Psoas muscle (tissue), 8 donors: Measurements from ENCODE around the gene CA10. TPM values are rescaled to one million over a fixed set of nuclear protein-coding genes. Genes with fewer than 3 reads are reported as not detected.

Source experiments
- ATAC-seq, 4 donors: fragments of 200-7000 bp; cut with Tn5 transposase; one replicate each; pipeline ENCODE4 v1.9.1; 2020; ENCODE audit warnings: moderate library complexity in 3 of 4, mild to moderate bottlenecking in 2 of 4
- DNase-seq, 2 donors: peaks; one replicate each; pipeline ENCODE4 v3.0.0-alpha.2; 2020
- H3K27ac ChIP-seq: fragments of 200-600 bp; one replicate; pipeline ENCODE4 v1.8.0; 2022
- H3K27me3 ChIP-seq, 3 donors: fragments of 200-600 bp in 1 of 3; one replicate each; pipeline versions ENCODE4 v1.6.1 to v1.8.0; 2013 to 2022; ENCODE audit warnings: low read length in 2 of 3, mild to moderate bottlenecking in 2 of 3, moderate library complexity in 1 of 3; ENCODE audit not compliant: insufficient read depth in 3 of 3
- H3K36me3 ChIP-seq, 2 donors: fragments of 200-600 bp in 1 of 2; one replicate each; pipeline versions ENCODE4 v1.6.1 to v1.8.0; 2013 to 2022; ENCODE audit warnings: low read depth in 1 of 2, mild to moderate bottlenecking in 1 of 2, moderate library complexity in 1 of 2; ENCODE audit not compliant: insufficient read depth in 1 of 2
- H3K4me1 ChIP-seq: fragments of 200-600 bp; one replicate; pipeline ENCODE4 v1.8.0; 2022
- H3K4me3 ChIP-seq: fragments of 200-600 bp; one replicate; pipeline ENCODE4 v1.8.0; 2022; ENCODE audit warnings: mild to moderate bottlenecking
- H3K9me3 ChIP-seq: fragments of 200-600 bp; one replicate; pipeline ENCODE4 v1.8.0; 2022
- CTCF ChIP-seq: fragments of 200-600 bp; IDR thresholded peaks from one replicate; pipeline ENCODE4 v1.8.0; 2022; ENCODE audit warnings: antibody characterized with exemption
- WGBS, 3 donors: extraction: QIAGEN DNeasy Blood & Tissue Kit; methylation state at CpG; one replicate each; pipeline versions ENCODE4 v1.1.6 to v1.1.7; 2013; 5-methylcytosine and 5-hydroxymethylcytosine counted together
- intact Hi-C, 2 donors: fragments of 100-400 bp; cut with DNase I; formaldehyde crosslinking; loops; one replicate each; pipeline versions ENCODE4 v1.11.0 to v1.14.2; 2022
- polyA plus RNA-seq, 3 donors: library from polyadenylated mRNA; stranded (reverse); fragments of 200-250 nt; gene quantifications; one replicate each; pipeline ENCODE4 v1.2.3, GENCODE V29; 2013
- total RNA-seq, 4 donors: library from RNA; stranded (reverse); fragmentation: NEBNext Ultra II Directional in 2 of 4; extraction: Animal tissue kit (Norgen Biotek cat#: 25700) in 2 of 4; gene quantifications; one replicate each; pipeline versions ENCODE4 v1.2.1 to v1.2.4, GENCODE V29; 2021 to 2023
- donor health status: healthy with polysubstance abuse.
- donor health status: DM: no; HTN: no; CAD: no; lungs with moderate emphysema.
- donor health status: Bipolar disorder and iron deficiency.
- donor health status: healthy.
- donor health status: DM: yes; HTN: yes; CAD: no.
- donor health status: DM: no; HTN: no; CAD: no.
- donor health status: DM: no; HTN: no; CAD: no.
- donor health status: DM: yes; HTN: yes; CAD: no.

Gene CA10
- total and polyA plus RNA-seq, 7 donors = 0.03 to 0.04 TPM; not detected in 5

DNA sequence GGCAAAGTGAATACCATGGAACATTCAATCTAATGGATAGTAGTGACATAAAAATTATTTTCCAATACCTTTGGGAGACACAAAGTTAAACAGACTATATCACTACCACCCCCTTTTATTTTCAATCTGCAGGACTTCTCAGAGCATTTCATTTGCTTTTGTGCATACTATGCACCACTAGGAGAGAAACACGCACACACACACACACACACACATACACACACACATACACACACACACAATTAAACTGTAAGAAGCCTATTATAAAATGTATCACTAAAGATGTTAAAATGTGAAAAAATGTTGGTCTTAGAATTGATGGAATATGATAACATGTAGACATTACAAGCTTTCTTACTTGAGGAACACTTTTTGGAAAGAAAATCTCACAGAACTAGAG lies 331.4 kb downstream of the CA10 start:
- no peak overlapping the region for H3K27ac ChIP-seq
- no peak overlapping the region for H3K4me3 ChIP-seq
- H3K36me3 ChIP-seq = no peaks in the 10 kb centered on the region
- no peak for DNase-seq
- no peaks in the 10 kb centered on the region for H3K9me3 ChIP-seq
- H3K4me1 ChIP-seq = no peaks in the 10 kb centered on the region
- WGBS, 3 donors = 96 to 97% (median 96%) methylated on average over 1 of the region's 1 CpG
- no peak for TF ChIP-seq CTCF
- H3K27me3 ChIP-seq = no peaks in the 10 kb centered on the region
- ATAC-seq = no peak
- intact Hi-C loops = no loop called here

DNA sequence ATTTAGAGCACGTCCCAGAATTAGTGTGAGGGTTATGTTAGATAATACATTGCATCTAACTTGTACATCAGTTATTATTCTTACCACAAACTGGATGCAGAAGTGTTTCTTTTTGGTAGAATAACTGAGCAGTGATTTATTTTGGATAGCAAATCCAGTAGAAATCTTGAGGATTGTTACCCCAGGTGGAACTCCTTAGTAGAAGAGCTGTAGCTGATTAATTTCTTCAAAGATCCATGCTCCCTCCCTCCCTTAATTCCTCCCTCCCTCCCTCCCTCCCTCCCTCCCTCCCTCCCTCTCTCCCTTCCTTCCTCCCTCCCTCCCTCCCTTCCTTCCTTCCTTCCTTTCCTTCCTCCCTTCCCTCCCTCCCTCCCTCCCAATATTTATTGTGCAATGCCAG lies 337.7 kb downstream of the CA10 start:
- H3K36me3 ChIP-seq = no peaks in the 10 kb centered on the region
- no peak for DNase-seq
- H3K9me3 ChIP-seq = no peaks in the 10 kb centered on the region
- no peak overlapping the region for H3K27ac ChIP-seq
- intact Hi-C loops = no loop called here
- ATAC-seq = no peak
- H3K4me1 ChIP-seq = no peaks in the 10 kb centered on the region
- no peak overlapping the region for H3K4me3 ChIP-seq
- 75 to 82% (median 76%) methylated on average over 1 of the region's 1 CpG for WGBS, 3 donors
- no peak for TF ChIP-seq CTCF
- no peaks in the 10 kb centered on the region for H3K27me3 ChIP-seq

GRCh38 chr17:51820252-51820651 lies 338.3 kb downstream of the CA10 start:
- no peak for ATAC-seq
- Histone ChIP-seq H3K36me3 (no peaks in the 10 kb centered on the region), H3K4me1 (no peaks in the 10 kb centered on the region), H3K27ac (no peak overlapping the region), H3K4me3 (no peak overlapping the region), H3K27me3 (no peaks in the 10 kb centered on the region), H3K9me3 (no peaks in the 10 kb centered on the region)
- TF ChIP-seq CTCF = no peak
- WGBS, 3 donors = 80 to 96% (median 89%) methylated on average over 6 of the region's 6 CpGs
- no peak for DNase-seq
- intact Hi-C loops = no loop called here

DNA sequence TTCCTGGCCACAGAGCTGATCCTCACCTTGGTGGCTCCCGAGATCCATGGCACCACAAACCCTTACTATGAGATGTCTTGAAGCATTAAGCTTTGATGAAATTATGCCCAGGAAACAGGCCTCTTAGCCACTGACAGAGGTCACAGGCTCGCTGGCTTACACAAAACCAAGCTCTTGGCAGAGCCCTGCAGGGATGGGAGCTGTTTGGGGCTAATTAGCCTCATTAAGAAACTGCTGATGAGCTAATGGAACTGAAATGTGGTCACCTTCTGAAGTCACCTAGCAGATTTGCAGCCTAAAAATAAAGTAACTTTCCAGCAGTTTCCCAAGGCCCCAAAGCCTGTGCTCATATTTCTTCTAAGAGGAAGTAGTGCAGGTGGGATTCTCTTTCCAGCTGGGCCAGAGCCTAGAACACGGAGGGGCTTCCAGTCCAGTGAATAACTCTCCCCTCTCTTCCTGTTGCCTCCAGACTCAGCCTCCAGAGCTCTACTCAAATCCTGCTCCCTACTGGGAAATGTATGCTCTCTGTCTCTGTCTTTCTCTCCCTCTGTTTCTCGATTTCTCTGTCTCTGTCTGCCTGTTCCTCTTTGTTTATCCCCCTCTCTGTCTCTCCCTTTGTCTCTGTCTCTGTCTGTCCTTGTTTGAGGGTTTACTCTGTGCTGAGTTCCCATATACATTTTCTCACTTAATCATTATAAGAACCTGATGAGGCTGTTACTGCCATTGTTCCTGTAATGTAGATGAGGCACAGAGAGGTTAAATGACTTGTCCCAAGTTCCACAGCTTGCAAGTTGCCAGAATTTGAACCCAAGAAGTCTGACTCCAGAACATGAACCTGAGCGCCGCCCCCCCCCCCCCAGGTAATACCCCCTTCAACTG lies 338.9 kb downstream of the CA10 start:
- no peak for TF ChIP-seq CTCF
- WGBS, 3 donors = 69% methylated on average over 6 of the region's 6 CpGs
- no peaks in the 10 kb centered on the region for H3K9me3 ChIP-seq
- no peak overlapping the region for H3K4me3 ChIP-seq
- intact Hi-C loops = no loop called here
- H3K27ac ChIP-seq = no peak overlapping the region
- no peaks in the 10 kb centered on the region for H3K36me3 ChIP-seq
- ATAC-seq (no peak), DNase-seq (no peak)
- no peaks in the 10 kb centered on the region for H3K4me1 ChIP-seq
- H3K27me3 ChIP-seq = no peaks in the 10 kb centered on the region

- ATAC-seq = no peak
- Histone ChIP-seq H3K27me3 (no peaks in the 10 kb centered on the region), H3K36me3 (no peaks in the 10 kb centered on the region), H3K4me3 (no peak overlapping the region), H3K9me3 (no peaks in the 10 kb centered on the region), H3K4me1 (no peaks in the 10 kb centered on the region), H3K27ac (no peak overlapping the region)
- no peak for TF ChIP-seq CTCF
- 8 to 41% (median 15%) methylated on average over 1 of the region's 1 CpG for WGBS, 3 donors
- no peak for DNase-seq
- intact Hi-C loops = no loop called here
Observed at GRCh38 chr17:51818777-51819176, 339.7 kb downstream of the CA10 start.
